ENCODE results near the gene TRPM8. TPM values are rescaled to one million over a fixed set of nuclear protein-coding genes. Genes with fewer than 3 reads are reported as not detected.
A peak's percentile ranks its signal among the peaks of the same experiment; 100 is the strongest.

Gene TRPM8
- total RNA-seq, 1 donor from 2014 or later: not detected

DNA sequence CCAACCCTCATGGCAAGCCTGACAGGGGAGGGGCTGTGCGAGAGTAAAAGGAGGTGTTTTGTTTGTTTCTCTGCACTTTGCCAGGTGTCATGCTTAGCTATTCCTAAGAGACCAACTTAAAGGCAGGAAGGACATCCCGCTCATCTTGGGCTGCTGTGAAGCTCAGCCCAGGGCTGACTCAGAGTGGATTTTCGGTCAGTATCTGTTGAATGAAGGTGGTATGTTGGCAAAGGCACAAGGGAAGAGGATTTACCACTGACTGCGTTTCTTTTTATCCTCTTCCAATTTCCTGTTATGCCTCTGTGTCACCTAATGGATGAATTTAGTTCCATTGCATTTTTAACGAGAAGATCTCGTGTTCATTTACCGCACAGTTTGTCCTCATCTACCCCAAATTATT, 18.9 kb downstream of the TRPM8 start:
- peaks cover 19% of the 10 kb centered on the region for H3K4me1 Mint-ChIP-seq
- no peak for ATAC-seq (ENCODE audit: low read depth)
- TF ChIP-seq CTCF (IDR thresholded peaks at IDR 0.05): no peak
- ChIA-PET CTCF (no interaction called here), POLR2A (no interaction called here)
- intact Hi-C loops (cut with micrococcal nuclease): no loop called here
- no peaks in the 10 kb centered on the region for H3K36me3 Mint-ChIP-seq (ENCODE audit: low read depth)
- H3K27me3 Mint-ChIP-seq: peaks cover 75% of the 10 kb centered on the region
- H3K9me3 Mint-ChIP-seq: no peaks in the 10 kb centered on the region
- no peak overlapping the region for H3K27ac Mint-ChIP-seq
- no peak overlapping the region for H3K4me3 Mint-ChIP-seq
- no peak for DNase-seq

- ATAC-seq (ENCODE audit: low read depth) (no peak), DNase-seq (no peak)
- intact Hi-C loops (cut with micrococcal nuclease): no loop called here
- H3K4me1 Mint-ChIP-seq: peaks cover 19% of the 10 kb centered on the region
- CTCF ChIA-PET: no interaction called here
- H3K27ac Mint-ChIP-seq: no peak overlapping the region
- POLR2A ChIA-PET: no interaction called here
- H3K36me3 Mint-ChIP-seq (ENCODE audit: low read depth): no peaks in the 10 kb centered on the region
- H3K4me3 Mint-ChIP-seq: peak overlapping the region; percentile 36
- peaks cover 53% of the 10 kb centered on the region for H3K27me3 Mint-ChIP-seq
- peaks cover 2% of the 10 kb centered on the region for H3K9me3 Mint-ChIP-seq
- no peak for TF ChIP-seq CTCF (IDR thresholded peaks at IDR 0.05)
Measured at GRCh38 chr2:233938676-233939370, 21.6 kb downstream of the TRPM8 start.

DNA sequence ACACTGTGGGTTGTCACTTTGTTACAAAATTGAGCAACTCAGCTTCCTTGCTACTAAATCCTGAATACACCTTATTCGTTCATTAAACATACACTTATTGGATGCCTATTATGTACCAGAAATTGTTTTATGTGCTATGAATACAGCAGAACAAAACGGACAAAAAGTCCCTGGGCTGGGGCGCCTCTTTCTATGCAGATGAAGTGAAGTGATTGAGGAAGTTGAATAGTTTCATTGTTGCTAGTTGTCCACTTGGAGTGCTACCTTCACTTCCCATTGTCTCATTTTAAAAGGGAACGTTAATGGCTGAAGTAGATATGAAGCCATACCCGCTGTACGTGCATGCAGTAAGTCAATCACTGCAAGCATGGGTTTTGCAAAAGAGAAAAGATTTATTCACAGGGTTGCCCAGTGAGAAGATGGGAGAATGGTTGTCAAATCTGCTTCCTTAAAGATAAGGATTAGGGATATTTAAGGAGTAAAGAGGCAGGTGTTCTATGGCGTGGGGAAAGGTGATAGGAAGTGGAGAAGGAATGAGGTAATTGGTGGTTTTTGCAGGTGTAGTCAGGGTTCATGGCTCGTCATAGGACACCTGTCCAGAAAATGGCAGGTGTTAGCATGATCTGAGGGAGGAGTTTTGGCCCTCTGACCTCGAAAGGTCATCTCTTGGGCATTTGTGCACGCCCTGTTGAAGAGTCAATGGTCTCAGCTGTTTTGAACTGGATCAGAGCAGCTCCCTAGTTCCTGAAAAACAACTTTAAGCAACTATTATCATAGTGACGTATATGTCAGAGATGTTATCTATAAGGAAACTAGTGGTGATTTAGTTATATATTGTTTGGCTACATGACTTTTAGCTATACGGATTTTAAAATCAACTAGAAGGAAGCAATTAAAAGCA, 23.5 kb downstream of the TRPM8 start:
- intact Hi-C loops (cut with micrococcal nuclease): no loop called here
- Mint-ChIP-seq H3K9me3 (peaks cover 7% of the 10 kb centered on the region), H3K27ac (no peak overlapping the region), H3K36me3 (ENCODE audit: low read depth) (no peaks in the 10 kb centered on the region), H3K4me1 (peaks cover 19% of the 10 kb centered on the region), H3K27me3 (peaks cover 44% of the 10 kb centered on the region), H3K4me3 (no peak overlapping the region)
- ATAC-seq (ENCODE audit: low read depth) (no peak), DNase-seq (no peak)
- no peak for TF ChIP-seq CTCF (IDR thresholded peaks at IDR 0.05)
- ChIA-PET CTCF (no interaction called here), POLR2A (no interaction called here)

- intact Hi-C loops (cut with micrococcal nuclease): no loop called here
- Mint-ChIP-seq H3K4me1 (peaks cover 19% of the 10 kb centered on the region), H3K27ac (no peak overlapping the region), H3K27me3 (peaks cover 31% of the 10 kb centered on the region), H3K36me3 (ENCODE audit: low read depth) (no peaks in the 10 kb centered on the region), H3K9me3 (peaks cover 7% of the 10 kb centered on the region), H3K4me3 (no peak overlapping the region)
- DNase-seq (no peak), ATAC-seq (ENCODE audit: low read depth) (no peak)
- ChIA-PET CTCF (no interaction called here), POLR2A (no interaction called here)
- no peak for TF ChIP-seq CTCF (IDR thresholded peaks at IDR 0.05)
Measured at GRCh38 chr2:233942731-233943130, 25.6 kb downstream of the TRPM8 start.

- Mint-ChIP-seq H3K27ac (no peak overlapping the region), H3K4me3 (no peak overlapping the region), H3K36me3 (ENCODE audit: low read depth) (no peaks in the 10 kb centered on the region), H3K9me3 (peaks cover 7% of the 10 kb centered on the region), H3K4me1 (peaks cover 10% of the 10 kb centered on the region), H3K27me3 (peaks cover 24% of the 10 kb centered on the region)
- POLR2A ChIA-PET: no interaction called here
- no peak for TF ChIP-seq CTCF (IDR thresholded peaks at IDR 0.05)
- CTCF ChIA-PET: no interaction called here
- DNase-seq (no peak), ATAC-seq (ENCODE audit: low read depth) (no peak)
- intact Hi-C loops (cut with micrococcal nuclease): no loop called here
Measured at GRCh38 chr2:233944269-233944668, 27.1 kb downstream of the TRPM8 start.
